Esophagus muscularis mucosa (tissue), 4 donors: ENCODE data around the gene DUSP28. TPM values are rescaled to one million over a fixed set of nuclear protein-coding genes. Genes with fewer than 3 reads are reported as not detected.

Experiments
- DNase-seq: peaks from one replicate; pipeline ENCODE4 v3.0.0-alpha.2; 2017; ENCODE audit errors: extremely low spot score
- H3K27ac ChIP-seq, 4 donors: fragments of 200-600 bp; sonication (generic); replicated peaks in 1 of 4; 1 replicate in 3 of 4; 2 replicates in 1 of 4; pipeline ENCODE4 v1.5.1; 2016 to 2019; ENCODE audit warnings: mild to moderate bottlenecking in 1 of 4
- H3K27me3 ChIP-seq, 4 donors: fragments of 200-600 bp; sonication (generic); one replicate each; pipeline versions ENCODE4 v1.5.1 to v1.6.0; 2016 to 2019
- H3K36me3 ChIP-seq, 4 donors: fragments of 200-600 bp; sonication (generic); one replicate each; pipeline ENCODE4 v1.5.1; 2016 to 2019
- H3K4me1 ChIP-seq, 4 donors: fragments of 200-600 bp; sonication (generic); one replicate each; pipeline ENCODE4 v1.5.1; 2016 to 2019
- H3K4me3 ChIP-seq, 4 donors: fragments of 200-600 bp; sonication (generic); 1 replicate in 2 of 4; 2 replicates in 2 of 4; pipeline ENCODE4 v1.5.1; 2016 to 2019; ENCODE audit warnings: mild to moderate bottlenecking in 4 of 4, moderate library complexity in 1 of 4
- H3K9me3 ChIP-seq, 4 donors: fragments of 200-600 bp; sonication (generic); 1 replicate in 3 of 4; 2 replicates in 1 of 4; pipeline ENCODE4 v1.5.1; 2016 to 2019
- EP300 ChIP-seq: sonication (generic); formaldehyde crosslinking; IDR thresholded peaks from one replicate; pipeline ENCODE4 v1.6.1; 2017; ENCODE audit warnings: antibody characterized with exemption
- POLR2A ChIP-seq: fragments of 450-650 bp; IDR thresholded peaks from one replicate; pipeline ENCODE4 v1.6.1; 2017; ENCODE audit warnings: antibody characterized with exemption, moderate library complexity, mild to moderate bottlenecking, low read depth
- POLR2AphosphoS5 ChIP-seq, 2 donors: sonication (generic); formaldehyde crosslinking; IDR thresholded peaks; one replicate each; pipeline ENCODE4 v1.6.1; 2017; ENCODE audit warnings: antibody characterized with exemption in 2 of 2
- WGBS: methylation state at CpG from one replicate; pipeline ENCODE4 v1.1.5; 2018; 5-methylcytosine and 5-hydroxymethylcytosine counted together
- intact Hi-C: fragments of 100-400 bp; cut with DNase I; formaldehyde crosslinking; loops from one replicate; pipeline ENCODE4 v1.15.1; 2023
- total RNA-seq, 4 donors: library from RNA; depleted of rRNA; stranded (reverse); fragments of >200 nt; gene quantifications; one replicate each; pipeline versions ENCODE4 v1.1.0 to v1.2.1, GENCODE V29; 2016
- TF ChIP-seq, protein P1 (sequence below), 3 experiments: fragments of 200-600 bp in 2 of 3; fragments of 450-650 bp in 1 of 3; sonication (generic) in 2 of 3; IDR thresholded peaks; one replicate each; pipeline ENCODE4 v1.5.1; 2017 to 2019; ENCODE audit warnings: antibody characterized with exemption in 3 of 3, mild to moderate bottlenecking in 2 of 3, moderate library complexity in 1 of 3

The DUSP28 gene, protein sequence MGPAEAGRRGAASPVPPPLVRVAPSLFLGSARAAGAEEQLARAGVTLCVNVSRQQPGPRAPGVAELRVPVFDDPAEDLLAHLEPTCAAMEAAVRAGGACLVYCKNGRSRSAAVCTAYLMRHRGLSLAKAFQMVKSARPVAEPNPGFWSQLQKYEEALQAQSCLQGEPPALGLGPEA
- total RNA-seq: 1 to 10 TPM; 3.8 to 7.3 (median 4.8) TPM

DNA sequence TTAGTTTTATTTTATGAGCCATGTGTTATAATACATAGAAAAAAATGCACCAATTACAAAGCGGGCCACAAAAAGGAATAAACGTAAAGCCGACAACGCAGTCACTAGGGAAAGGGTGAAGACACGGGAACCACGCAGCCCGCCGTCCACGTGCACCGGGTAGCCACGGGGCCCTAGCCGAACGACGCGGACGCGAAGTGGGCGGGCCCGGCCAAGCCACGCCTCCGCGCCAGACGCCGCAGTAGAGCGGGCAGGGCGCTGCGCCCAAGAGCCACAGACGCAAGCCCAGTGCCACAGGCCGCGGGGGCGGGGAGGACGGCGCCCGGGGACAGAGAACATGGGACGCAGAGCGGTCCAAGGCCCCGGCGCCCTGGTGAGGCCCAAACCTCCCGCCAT is at the start of gene DUSP28:
TSS of gene DUSP28 (plus strand) at position 274 of the 396 bp plus-strand sequence. CDS start 328 bp downstream, outside the sequence.
- Histone ChIP-seq H3K27me3 (peaks cover 0 to 19% (median 0%) of the 10 kb centered on the region in 4 donors), H3K4me3 (peak within 1 kb of the TSS; percentile 73 to 90 (median 87)), H3K4me1 (peaks cover 47 to 64% (median 54%) of the 10 kb centered on the region in 4 donors), H3K27ac (peak within 1 kb of the TSS; percentile 98 to 100 (median 98)), H3K36me3 (peaks cover 0 to 5% (median 2%) of the 10 kb centered on the region in 4 donors), H3K9me3 (no peaks in the 10 kb centered on the region)
- DNase-seq: peak; percentile 97
- WGBS: under 1% methylated on average over 34 of the region's 39 CpGs
- TF ChIP-seq POLR2AphosphoS5 (IDR thresholded peaks at IDR 0.05) (peak; percentile 95 to 97), POLR2A (peak; percentile 72), EP300 (no peak)
- TF ChIP-seq, protein P1, sequence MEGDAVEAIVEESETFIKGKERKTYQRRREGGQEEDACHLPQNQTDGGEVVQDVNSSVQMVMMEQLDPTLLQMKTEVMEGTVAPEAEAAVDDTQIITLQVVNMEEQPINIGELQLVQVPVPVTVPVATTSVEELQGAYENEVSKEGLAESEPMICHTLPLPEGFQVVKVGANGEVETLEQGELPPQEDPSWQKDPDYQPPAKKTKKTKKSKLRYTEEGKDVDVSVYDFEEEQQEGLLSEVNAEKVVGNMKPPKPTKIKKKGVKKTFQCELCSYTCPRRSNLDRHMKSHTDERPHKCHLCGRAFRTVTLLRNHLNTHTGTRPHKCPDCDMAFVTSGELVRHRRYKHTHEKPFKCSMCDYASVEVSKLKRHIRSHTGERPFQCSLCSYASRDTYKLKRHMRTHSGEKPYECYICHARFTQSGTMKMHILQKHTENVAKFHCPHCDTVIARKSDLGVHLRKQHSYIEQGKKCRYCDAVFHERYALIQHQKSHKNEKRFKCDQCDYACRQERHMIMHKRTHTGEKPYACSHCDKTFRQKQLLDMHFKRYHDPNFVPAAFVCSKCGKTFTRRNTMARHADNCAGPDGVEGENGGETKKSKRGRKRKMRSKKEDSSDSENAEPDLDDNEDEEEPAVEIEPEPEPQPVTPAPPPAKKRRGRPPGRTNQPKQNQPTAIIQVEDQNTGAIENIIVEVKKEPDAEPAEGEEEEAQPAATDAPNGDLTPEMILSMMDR (IDR thresholded peaks at IDR 0.05): no peak
- intact Hi-C loops: loop anchor here (10.0 kb wide), 1 partner anchor 125 kb away; the partner anchor contains the start of gene GPC1

DNA sequence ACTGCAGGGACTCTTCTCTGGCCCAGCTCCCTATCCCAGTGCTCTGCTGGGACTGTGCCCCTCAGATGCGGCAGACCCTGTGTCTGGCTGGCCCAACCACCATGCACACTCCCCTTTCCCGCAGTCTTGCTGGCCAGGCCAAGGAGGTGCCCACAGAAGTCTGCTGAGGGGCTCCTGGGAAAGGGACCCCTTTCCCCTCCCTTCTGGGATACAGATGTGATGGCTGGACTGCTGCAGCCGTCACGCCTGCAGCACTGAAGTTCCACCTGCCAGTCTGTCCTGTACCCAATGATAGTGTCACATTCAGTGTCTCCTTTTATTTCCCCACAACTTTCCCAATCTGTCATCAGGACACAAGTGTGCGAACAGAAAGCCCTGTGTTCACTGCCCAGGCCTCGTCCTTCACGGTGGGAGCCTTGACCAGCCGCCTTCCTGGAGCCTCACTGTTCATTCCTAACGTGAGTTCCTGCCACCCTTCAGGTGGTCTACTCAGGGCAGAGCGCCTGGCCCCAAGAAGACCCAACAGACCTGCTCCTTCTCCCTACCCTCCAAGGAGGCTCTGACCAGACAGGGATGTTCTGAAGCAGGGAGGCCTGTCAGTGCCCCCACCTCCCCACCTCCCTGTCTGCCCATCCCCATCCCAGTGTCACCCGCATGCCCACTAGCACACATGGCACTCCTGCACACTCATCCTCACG is 49.5 kb upstream of the DUSP28 start:
- DNase-seq: peak; percentile 37
- no peak overlapping the region for H3K27ac ChIP-seq
- no peak overlapping the region for H3K4me3 ChIP-seq
- WGBS: 93% methylated on average over 12 of the region's 12 CpGs
- H3K36me3 ChIP-seq: peaks cover 0 to 25% (median 18%) of the 10 kb centered on the region in 4 donors
- peaks cover 0 to 9% (median 2%) of the 10 kb centered on the region in 4 donors for H3K4me1 ChIP-seq
- H3K9me3 ChIP-seq: no peaks in the 10 kb centered on the region
- intact Hi-C loops: loop anchor here (10.0 kb wide), 2 partner anchors 194 to 324 kb away; no protein-coding TSS in a partner anchor
- no peaks in the 10 kb centered on the region for H3K27me3 ChIP-seq
- TF ChIP-seq EP300 (no peak), POLR2AphosphoS5 (IDR thresholded peaks at IDR 0.05) (no peak), POLR2A (no peak)
- TF ChIP-seq, protein P1 (IDR thresholded peaks at IDR 0.05): no peak

DNA sequence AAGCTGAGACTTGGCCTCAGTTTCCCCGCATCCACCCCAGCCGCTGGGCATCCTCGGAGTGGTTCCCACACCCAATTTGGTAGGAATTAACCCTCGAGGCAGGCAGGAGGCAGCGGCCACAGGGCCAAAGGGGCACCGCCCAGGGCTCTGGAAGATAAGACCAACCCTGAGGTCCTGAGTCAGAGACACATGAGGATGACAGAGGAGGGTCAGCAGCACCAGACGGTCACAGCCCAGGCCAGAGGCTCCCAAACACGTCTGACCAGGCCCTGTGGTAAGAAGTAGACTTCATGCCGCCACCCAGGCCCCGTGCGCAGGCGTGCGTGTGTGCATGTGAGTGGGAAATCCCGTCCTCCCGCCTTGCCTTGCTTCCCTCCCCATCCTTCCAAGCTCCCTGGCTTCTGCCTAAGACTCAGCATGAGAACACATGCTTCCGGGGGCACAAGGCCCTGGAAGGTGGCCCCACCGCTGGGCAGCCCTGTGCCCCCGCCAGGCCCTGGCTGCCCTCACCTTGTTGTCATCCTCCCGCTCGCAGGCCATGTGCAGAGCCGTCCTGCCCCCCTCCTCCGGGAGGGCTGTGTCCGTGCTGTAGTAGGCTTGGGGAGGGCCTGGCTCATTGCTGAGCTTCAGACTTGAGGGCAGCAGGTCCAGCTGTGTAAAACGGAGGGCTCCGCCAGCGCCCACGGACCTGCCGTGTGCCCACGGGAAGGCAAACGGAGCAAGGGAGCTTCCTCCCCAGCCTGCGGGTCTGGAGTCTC is 48.6 kb upstream of the DUSP28 start:
- Histone ChIP-seq H3K9me3 (no peaks in the 10 kb centered on the region), H3K27me3 (no peaks in the 10 kb centered on the region), H3K4me1 (peaks cover 0 to 9% (median 2%) of the 10 kb centered on the region in 4 donors), H3K4me3 (no peak overlapping the region), H3K27ac (no peak overlapping the region), H3K36me3 (peaks cover 0 to 25% (median 18%) of the 10 kb centered on the region in 4 donors)
- no peak for TF ChIP-seq POLR2AphosphoS5 (IDR thresholded peaks at IDR 0.05)
- TF ChIP-seq, protein P1 (IDR thresholded peaks at IDR 0.05): no peak
- TF ChIP-seq EP300: no peak
- TF ChIP-seq POLR2A: no peak
- intact Hi-C loops: loop anchor here (10.0 kb wide), 2 partner anchors 193 to 323 kb away; no protein-coding TSS in a partner anchor
- DNase-seq: peak; percentile 37
- WGBS: 97% methylated on average over 22 of the region's 31 CpGs

DNA sequence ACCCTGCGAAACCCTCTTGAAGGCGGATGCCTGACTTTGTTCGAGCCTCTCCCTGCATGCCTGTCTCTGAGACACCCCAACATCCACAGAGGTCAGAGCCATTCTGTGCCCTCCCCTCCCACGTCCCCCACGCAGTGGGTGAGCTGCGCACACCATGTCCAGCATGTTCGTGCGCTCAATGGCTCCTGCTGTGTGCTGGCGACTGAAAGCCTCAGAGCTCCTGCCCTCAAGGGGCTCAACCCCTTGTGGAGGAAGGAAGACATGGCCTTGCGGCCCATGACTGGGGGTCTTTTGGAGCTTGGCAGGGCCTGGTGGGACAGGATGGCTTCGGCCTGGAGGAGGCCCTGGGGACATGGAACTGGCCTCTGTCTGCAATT is 48.1 kb upstream of the DUSP28 start:
- Histone ChIP-seq H3K27me3 (no peaks in the 10 kb centered on the region), H3K9me3 (no peaks in the 10 kb centered on the region), H3K27ac (no peak overlapping the region), H3K4me1 (peaks cover 0 to 9% (median 2%) of the 10 kb centered on the region in 4 donors), H3K4me3 (no peak overlapping the region), H3K36me3 (peaks cover 0 to 25% (median 18%) of the 10 kb centered on the region in 4 donors)
- 96% methylated on average over 8 of the region's 11 CpGs for WGBS
- intact Hi-C loops: loop anchor here (10.0 kb wide), 2 partner anchors 193 to 323 kb away; no protein-coding TSS in a partner anchor
- no peak for TF ChIP-seq POLR2AphosphoS5 (IDR thresholded peaks at IDR 0.05)
- TF ChIP-seq, protein P1 (IDR thresholded peaks at IDR 0.05): no peak
- no peak for DNase-seq
